ENCODE data around the gene IFT88.

IFT88 gene

GRCh38 chr13:20672772-20673171 is 105.8 kb downstream of the IFT88 start:
- no peak for TF ChIP-seq KLF16 (tag by site-specific recombination; IDR thresholded peaks at IDR 0.05)
- no peak for TF ChIP-seq ZNF292 (tag by site-specific recombination; IDR thresholded peaks at IDR 0.05; ENCODE audit: borderline replicate concordance, low read depth)
- no peak for TF ChIP-seq ZSCAN16 (tag by site-specific recombination; IDR thresholded peaks at IDR 0.05)
- TF ChIP-seq ZNF654 (tag by site-specific recombination; IDR thresholded peaks at IDR 0.05; ENCODE audit: low read depth): no peak
- TF ChIP-seq GLI2 (tag by site-specific recombination; IDR thresholded peaks at IDR 0.05; ENCODE audit: borderline replicate concordance, low read depth): no peak
- no peak for TF ChIP-seq ZNF324 (tag by site-specific recombination; IDR thresholded peaks at IDR 0.05)
- TF ChIP-seq ZNF626 (tag by site-specific recombination; IDR thresholded peaks at IDR 0.05): no peak
- TF ChIP-seq INSM2 (tag by site-specific recombination; IDR thresholded peaks at IDR 0.05): no peak
- no peak for TF ChIP-seq BCL11A (tag by site-specific recombination; IDR thresholded peaks at IDR 0.05; ENCODE audit: low read depth)
- no peak overlapping the region for H3K4me3 ChIP-seq (ENCODE audit: low read depth, low read length)
- ChIA-PET CTCF (interaction anchor here (0.6 kb wide), 1 partner anchor 37 kb away, joined by 5 read pairs; no protein-coding TSS in a partner anchor), POLR2A (no interaction called here)
- no peaks in the 10 kb centered on the region for H3K9me3 ChIP-seq (ENCODE audit: control insufficient read depth, insufficient read depth, low read depth, low read length)
- H3K36me3 ChIP-seq (ENCODE audit: control insufficient read depth in 2 of 2, insufficient read depth in 1 of 2, low read length in 2 of 2): peaks cover 0 to 5% of the 10 kb centered on the region in 2 experiments; a peak in 1 of 3 replicates
- H3K27ac ChIP-seq (ENCODE audit: extremely low read depth, low read depth, low read length): no peak overlapping the region
- no peaks in the 10 kb centered on the region for H3K4me1 ChIP-seq (ENCODE audit: control insufficient read depth, insufficient read depth, low read length)

GRCh38 chr13:20673715-20674114 is 106.8 kb downstream of the IFT88 start:
- Histone ChIP-seq H3K27ac (ENCODE audit: extremely low read depth, low read depth, low read length) (no peak overlapping the region), H3K36me3 (ENCODE audit: control insufficient read depth in 2 of 2, insufficient read depth in 1 of 2, low read length in 2 of 2) (peaks cover 0 to 5% of the 10 kb centered on the region in 2 experiments; a peak in 1 of 3 replicates), H3K9me3 (ENCODE audit: control insufficient read depth, insufficient read depth, low read depth, low read length) (no peaks in the 10 kb centered on the region), H3K4me1 (ENCODE audit: control insufficient read depth, insufficient read depth, low read length) (no peaks in the 10 kb centered on the region), H3K4me3 (ENCODE audit: low read depth, low read length) (no peak overlapping the region)
- TF ChIP-seq PATZ1 (tag by site-specific recombination; IDR thresholded peaks at IDR 0.05) (no peak), BCL11B (tag by site-specific recombination; IDR thresholded peaks at IDR 0.05; ENCODE audit: low read depth) (no peak), SETDB1 (IDR thresholded peaks at IDR 0.05; ENCODE audit: insufficient read length, low read length) (no peak), ZNF10 (tag by site-specific recombination; IDR thresholded peaks at IDR 0.05) (no peak), SP2 (tag by site-specific recombination; IDR thresholded peaks at IDR 0.05) (no peak), ZNF24 (tag by site-specific recombination; IDR thresholded peaks at IDR 0.05) (no peak), ZNF560 (tag by site-specific recombination; IDR thresholded peaks at IDR 0.05; ENCODE audit: borderline replicate concordance) (no peak), ZNF664 (tag by site-specific recombination; IDR thresholded peaks at IDR 0.05) (no peak), ZNF248 (tag by site-specific recombination; IDR thresholded peaks at IDR 0.05) (no peak), ZNF701 (tag by site-specific recombination; IDR thresholded peaks at IDR 0.05) (no peak), ZNF639 (tag by site-specific recombination; IDR thresholded peaks at IDR 0.05) (no peak), ZNF558 (tag by site-specific recombination; IDR thresholded peaks at IDR 0.05) (no peak)
- CTCF ChIA-PET: no interaction called here
- POLR2A ChIA-PET: no interaction called here
